ENCODE measurements around the gene NDUFS8. TPM values are rescaled to one million over a fixed set of nuclear protein-coding genes. Genes with fewer than 3 reads are reported as not detected.

Gene NDUFS8
- total RNA-seq, 4 donors from 2014 or later, result 155 to 226 (median 188) TPM

GRCh38 chr11:68083517-68083916, 53.0 kb downstream of the NDUFS8 start:
- H3K9me3 ChIP-seq, result no peaks in the 10 kb centered on the region
- in situ Hi-C loops (cut with MboI; ENCODE audit: low pct_ligation_motif_present in 1 of 4, low pct_unique_long_range_greater_than_20kb in 1 of 4, low sequenced_read_pairs in 3 of 4), result no loop called here
- 82 to 91% methylated on average over 3 of the region's 3 CpGs for WGBS, 2 donors (ENCODE audit: low coverage in 1 of 2)
- TF ChIP-seq EP300 (IDR thresholded peaks at IDR 0.05; ENCODE audit: low read depth) (no peak), CTCF (IDR thresholded peaks at IDR 0.05) (no peak), POLR2A (IDR thresholded peaks at IDR 0.05) (no peak), POLR2AphosphoS5 (IDR thresholded peaks at IDR 0.05) (no peak)
- intact Hi-C loops (cut with DNase I; ENCODE audit: low total_unique reads), result no loop called here
- no peak overlapping the region for H3K4me3 ChIP-seq
- peaks cover 0 to 16% (median 0%) of the 10 kb centered on the region in 4 donors for H3K4me1 ChIP-seq
- H3K27me3 ChIP-seq, result no peaks in the 10 kb centered on the region
- no peak overlapping the region for H3K27ac ChIP-seq
- no peaks in the 10 kb centered on the region for H3K36me3 ChIP-seq
- DNase-seq, result no peak

Small RNA genes within 50 kb of the gene (small RNA-seq; reads per million reads assigned to genes)
- 0 to 1.1 (median 0) reads per million in 4 donors for gene MIR6753

Other genes with a start within 250 kb of the NDUFS8 start
- gene UNC93B1, start 26.6 kb upstream of the NDUFS8 start, total RNA-seq, result 10 to 100 TPM; 32.2 to 67.7 (median 54.7) TPM
- 10 to 100 TPM; 12.1 to 14.9 (median 13.5) TPM for gene ALDH3B1, start 20.4 kb upstream of the NDUFS8 start, total RNA-seq
- gene TCIRG1, start 8.3 kb downstream of the NDUFS8 start, total RNA-seq, result 100 to 1,000 TPM; 260 to 697 (median 380) TPM
- 100 to 1,000 TPM in 3 of 4 donors, 10 to 100 TPM in 1; 41.6 to 253 (median 121) TPM for gene CHKA, start 90.7 kb downstream of the NDUFS8 start, total RNA-seq
- 10 to 100 TPM; 33.4 to 71.4 (median 63.8) TPM for gene KMT5B, start 182.6 kb downstream of the NDUFS8 start, total RNA-seq
- gene C11orf24, start 241.3 kb downstream of the NDUFS8 start, total RNA-seq, result 100 to 1,000 TPM in 1 of 4 donors, 10 to 100 TPM in 3; 31.4 to 130 (median 56.6) TPM

All from transverse colon (tissue), 4 donors.